Myocyte (in vitro differentiated cells): Measurements from ENCODE around the gene ASAH2B. TPM values are rescaled to one million over a fixed set of nuclear protein-coding genes. Genes with fewer than 3 reads are reported as not detected.
A peak's percentile ranks its signal among the peaks of the same experiment; 100 is the strongest.
"Not testable (repeated sequence)": the region's sequence is repeated elsewhere in the genome, so short reads cannot be mapped to it uniquely, and the experiment has no call there.

ENCODE experiments used
- DNase-seq: peaks from one replicate; pipeline ENCODE4 v3.0.0-alpha.2; 2012; ENCODE audit warnings: low read depth
- polyA plus RNA-seq: library from polyadenylated mRNA; unstranded; fragments of >200 nt; gene quantifications from one replicate; pipeline ENCODE4 v1.2.1, GENCODE V29; 2012; ENCODE audit warnings: missing spikeins
- total RNA-seq: library from RNA; depleted of rRNA; stranded (reverse); fragments of >200 nt; gene quantifications from 2 replicates; pipeline ENCODE4 v1.2.3, GENCODE V29; 2014

Gene ASAH2B
- total RNA-seq = 5.1 and 5.4 TPM in 2 replicates
- polyA plus RNA-seq = 3.0 TPM

DNA sequence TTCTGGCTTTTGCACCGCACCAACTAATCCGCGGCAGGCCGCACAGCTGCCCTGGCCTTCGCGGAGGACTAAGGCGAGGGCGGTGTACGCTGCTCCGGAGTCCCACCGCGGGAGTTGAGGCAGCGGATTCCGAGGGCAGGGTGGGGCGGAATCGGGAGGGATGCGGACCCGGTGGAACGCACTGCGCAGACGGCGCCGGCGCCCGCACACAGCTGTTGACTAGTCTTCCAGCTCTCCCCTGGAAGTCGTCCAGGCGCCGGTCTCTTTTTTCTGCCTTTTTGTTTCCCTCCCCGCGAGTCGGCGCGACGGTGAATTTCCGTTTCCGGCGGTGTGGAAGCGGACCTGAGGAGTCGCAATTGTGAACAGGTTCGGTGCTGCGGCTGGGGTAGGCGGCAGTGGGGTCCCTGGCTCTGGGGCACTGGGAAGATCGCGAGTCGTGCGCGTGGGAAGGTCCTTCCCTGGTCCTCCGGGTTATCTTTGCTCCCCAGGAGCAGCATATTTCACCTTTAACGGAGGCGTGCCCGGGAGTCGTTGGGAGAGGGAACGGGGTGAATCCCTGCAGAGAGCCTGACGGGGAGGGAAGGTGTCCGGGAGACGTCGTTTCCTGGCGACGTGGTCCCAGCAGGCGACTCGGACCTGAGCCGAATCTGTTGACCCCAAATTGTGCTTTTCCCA is at the start of gene ASAH2B:
ASAH2B (plus strand) TSS at position 319 of the 675 bp plus-strand sequence. CDS start 5,195 bp downstream, outside the sequence.
- DNase-seq = peak; percentile 92

DNA sequence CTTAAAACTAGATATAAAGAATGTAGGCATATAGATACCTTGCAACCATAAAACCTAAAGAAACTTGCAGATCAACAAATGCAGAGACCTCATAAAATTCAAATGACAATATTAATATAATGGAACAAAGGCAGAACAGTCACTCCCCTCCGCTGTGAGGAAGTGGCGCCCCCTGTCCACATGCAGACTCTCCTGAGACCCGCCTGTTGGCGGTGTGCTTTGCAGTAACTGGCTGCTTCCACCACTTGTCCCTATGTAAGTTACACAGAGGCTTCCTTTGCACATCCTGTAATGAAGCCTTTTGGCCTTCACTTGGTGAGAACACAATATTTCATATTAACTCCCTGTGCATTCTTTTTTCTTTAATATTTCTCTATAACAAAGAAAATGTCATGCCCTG is 41.9 kb upstream of the ASAH2B start:
- DNase-seq = not testable (repeated sequence)

DNA sequence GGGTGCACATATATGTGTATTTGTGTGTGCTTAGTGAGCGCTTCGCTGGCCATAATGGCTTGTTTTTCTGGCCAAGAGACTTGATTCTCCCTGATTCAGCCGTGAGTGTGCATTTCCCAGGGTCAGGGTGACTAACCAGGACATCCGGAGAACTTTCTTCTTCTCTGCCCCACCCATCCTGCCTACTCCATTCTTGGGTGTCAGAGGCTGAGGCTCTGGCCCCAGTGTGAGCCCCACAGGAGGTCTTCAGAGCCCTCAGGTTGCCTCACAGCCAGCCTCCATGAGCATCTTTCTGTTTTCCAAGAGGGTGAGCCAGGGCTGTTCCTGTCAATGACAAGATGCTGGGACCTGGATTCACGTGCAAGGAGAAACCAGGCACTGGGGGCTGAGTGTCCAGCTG is 37.8 kb upstream of the ASAH2B start:
- not testable (repeated sequence) for DNase-seq

DNA sequence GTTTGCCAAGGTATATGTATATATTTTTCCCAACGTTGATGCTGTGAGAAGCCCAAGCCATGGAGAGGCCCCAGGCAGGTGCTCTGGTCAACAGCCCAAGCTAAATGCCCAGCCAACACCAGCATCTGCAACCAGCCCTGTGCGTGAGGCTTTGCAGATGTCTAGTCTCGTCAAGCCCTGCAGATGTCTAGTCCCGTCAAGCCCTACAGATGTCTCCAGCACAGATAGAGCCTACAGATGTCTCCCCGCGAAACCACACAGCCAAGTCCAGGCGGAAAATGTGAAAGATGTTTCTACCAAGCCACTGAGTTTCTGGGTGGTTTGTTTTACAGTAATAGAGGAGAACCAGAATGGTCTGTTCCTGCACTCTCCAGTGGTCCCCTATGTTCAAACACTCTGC is 36.7 kb upstream of the ASAH2B start:
- not testable (repeated sequence) for DNase-seq

DNA sequence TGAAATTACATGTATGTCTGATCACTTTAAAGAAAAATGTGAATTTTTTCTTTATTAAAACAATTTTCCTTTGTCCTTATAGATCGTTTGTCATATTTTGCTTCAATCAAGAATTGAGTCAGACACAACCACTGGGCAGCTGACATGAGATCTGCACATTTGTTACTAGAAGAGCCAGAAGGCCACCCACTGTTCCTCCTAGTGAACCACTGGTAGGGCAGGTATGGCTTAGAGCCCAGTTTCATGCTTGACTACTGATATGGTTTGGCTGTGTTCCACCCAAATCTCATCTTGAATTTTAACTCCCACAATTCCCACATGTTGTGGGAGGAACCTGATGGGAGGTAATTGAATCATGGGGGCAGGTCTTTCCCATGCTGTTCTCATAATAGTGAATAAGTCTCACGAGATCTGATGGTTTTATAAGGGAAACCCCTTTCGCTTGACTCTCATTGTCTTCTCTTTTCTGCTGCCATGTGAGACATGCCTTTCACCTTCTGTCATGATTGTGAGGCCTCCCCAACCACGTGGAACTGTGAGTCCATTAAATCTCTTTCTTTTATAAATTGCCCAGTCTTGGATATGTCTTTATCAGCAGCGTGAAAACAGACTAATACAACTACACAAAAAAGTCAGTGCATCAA is 35.2 kb upstream of the ASAH2B start:
- DNase-seq = peak; percentile 29

DNA sequence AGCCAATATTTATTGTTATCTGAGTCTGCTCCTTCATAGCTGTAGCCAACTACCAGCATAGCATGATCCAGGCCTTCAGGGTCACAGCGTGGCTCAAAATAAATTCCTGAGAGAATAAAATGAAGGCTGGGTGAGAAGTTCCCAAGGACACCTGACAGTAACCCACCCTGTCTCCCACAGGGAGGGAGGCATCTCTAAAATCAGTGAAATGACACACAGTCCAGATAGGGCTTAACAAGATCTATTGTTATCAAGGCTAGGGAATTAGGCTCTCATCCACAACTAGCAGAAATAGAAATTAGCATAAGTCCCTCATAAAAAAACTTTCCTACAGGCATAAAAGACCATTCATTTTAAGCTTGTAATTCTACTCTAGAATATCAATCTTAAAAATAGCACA is 33.7 kb upstream of the ASAH2B start:
- DNase-seq = not testable (repeated sequence)

DNA sequence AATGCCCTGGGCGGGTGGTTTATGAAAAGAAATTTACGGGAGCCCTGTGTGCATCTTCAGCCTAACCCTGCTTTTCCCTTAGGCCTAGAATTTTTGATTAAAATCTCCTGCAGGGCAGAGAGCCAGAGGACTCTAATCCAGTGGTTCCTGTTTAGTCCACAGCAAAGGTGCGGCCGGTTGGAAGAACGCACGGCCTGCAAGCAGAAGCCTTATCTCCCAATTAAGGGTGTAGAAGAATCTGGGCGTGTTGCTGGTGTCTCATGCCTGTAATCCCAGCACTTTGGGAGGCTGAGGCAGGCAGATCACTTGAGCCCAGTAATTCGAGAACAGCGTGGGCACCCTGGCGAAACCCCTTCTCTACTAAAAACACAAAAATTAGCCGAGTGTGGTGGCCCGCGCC is 29.5 kb upstream of the ASAH2B start:
- DNase-seq = not testable (repeated sequence)

DNA sequence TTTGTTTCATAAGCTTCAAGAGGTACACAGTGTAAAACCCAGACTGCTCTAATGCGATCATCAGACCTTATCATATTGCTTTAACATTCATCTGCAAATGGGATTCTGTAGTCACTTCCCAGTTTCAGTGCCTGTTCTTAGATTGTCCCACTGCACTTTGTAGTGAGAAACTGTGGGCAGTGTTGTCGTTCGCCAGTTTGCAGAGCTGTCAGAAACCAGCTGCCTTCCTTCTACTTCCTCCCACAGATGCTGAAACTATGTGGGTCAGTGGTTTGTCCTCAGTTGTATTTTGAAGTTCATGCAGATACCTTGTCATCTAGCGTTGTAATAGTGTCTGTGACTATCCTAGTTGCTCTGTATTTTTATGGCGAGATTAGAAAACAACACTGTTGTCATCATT is 15.9 kb upstream of the ASAH2B start:
- DNase-seq = peak; percentile 4

DNA sequence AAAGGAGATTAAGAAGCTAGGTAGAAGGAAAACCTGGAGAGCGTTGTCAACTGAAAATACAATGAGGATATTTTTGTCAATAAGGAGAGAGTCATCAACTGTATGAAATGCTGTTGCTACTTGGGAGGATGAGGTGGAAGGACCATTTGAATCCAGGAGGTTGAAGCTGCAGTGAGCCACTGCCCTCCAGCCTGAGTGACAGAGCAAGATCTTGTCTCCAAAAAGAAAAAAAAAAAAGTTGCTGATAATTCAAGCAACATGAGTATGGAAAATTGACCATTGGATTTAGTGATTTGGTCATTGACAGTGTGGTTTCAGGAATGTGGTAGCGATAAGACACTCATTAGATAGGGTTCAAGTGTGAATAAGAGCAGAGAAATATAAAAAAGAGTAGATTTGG is 11.6 kb upstream of the ASAH2B start:
- not testable (repeated sequence) for DNase-seq

DNA sequence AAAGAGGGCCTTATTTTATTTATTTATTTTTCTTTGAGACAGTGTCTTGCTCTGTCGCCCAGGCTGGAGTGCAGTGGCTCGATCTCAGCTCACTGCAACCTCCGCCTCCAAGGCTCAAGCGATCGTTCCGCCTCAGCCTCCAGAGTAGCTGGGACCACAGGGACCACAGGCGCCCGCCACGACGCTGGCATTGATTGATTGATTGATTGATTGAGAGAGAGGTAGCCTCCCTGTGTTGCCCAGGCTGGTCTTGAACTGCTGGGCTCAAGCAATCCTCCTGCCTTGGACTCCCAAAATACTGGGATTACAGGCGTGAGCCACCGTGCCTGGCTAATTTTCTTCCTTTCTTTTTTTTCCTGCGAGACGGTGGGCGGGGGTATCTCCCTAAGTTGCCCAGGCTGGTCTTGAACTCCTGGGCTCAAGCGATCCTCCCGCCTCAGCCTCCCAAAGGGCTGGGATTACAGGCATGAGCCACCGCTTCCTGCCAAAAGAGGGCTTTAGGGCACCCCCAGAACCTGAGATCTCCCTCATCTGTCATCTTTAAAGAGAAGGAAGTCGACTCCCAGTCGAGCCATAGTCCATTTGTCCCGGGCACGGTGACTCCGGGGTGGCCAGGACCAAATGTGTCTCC is 634 bp upstream of the ASAH2B start:
- not testable (repeated sequence) for DNase-seq

DNA sequence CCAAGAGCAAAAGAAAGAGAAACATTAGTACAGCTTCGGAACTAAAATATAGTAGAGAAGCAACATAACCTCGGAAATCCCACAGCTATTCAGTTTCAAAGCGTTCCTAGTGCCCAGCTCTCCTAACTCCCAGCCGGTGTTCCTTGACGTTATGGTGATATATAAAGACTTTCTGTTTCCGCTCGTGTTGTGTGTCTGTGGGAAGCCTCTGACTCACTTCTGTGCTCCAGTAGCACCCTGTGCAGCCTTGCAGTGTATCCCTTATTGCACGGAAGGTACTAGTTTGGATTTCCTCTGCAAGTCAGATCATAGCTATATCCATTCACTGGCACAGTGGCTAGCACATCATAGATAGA is 535 bp downstream of the ASAH2B start:
- peak; percentile 74 for DNase-seq

DNA sequence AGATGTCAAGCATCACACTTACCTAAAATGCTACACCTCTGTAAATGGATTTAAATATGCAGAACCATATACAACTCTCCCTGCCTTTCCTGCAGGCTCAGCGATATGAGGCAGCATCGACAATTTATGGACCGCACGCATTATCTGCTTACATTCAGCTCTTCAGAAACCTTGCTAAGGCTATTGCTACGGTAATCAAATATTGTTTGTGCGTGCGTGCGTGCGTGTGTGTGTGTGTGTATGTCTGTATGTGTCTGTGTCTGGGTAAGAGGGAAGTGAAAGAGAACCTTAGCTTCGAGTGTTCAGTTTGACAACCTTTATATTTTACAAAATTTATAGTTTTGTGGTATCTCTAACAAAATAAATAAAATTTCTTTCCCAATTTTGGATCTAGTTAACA is 3.1 kb downstream of the ASAH2B start:
- not testable (repeated sequence) for DNase-seq

DNA sequence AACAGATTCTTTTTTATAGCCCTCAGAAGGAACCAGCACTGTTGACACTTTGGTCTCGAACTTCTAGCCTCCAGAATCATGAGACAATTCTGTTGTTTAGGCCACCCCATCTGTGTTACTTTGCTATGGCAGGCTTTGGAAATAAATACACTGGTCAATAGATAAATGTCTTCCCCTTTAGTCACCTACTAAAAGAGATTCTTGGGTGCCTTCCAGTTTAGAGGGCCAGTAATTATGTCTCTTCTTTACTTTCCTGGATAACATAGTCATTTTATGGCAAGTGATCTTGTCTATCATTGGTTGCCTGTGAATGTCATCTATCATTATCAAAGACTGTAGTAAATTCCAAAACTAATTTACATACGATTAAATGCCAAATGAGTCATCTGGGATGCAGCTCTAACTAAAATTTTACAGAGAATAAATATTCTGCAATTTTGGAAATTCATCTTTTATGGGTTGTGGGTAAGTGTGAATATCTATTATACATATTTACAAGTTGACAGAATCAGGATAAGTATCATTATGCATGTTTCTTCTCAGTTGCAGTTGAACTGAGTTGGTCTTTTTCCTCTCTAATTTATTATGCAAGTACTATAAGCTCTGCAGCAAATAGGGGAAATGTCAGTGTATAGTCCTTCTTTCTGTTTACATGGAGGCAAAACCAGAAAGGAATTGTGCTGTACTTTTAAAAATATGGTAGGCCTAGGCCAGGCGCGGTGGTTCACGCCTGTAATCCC is 27.2 kb downstream of the ASAH2B start:
- peak; percentile 10 for DNase-seq

DNA sequence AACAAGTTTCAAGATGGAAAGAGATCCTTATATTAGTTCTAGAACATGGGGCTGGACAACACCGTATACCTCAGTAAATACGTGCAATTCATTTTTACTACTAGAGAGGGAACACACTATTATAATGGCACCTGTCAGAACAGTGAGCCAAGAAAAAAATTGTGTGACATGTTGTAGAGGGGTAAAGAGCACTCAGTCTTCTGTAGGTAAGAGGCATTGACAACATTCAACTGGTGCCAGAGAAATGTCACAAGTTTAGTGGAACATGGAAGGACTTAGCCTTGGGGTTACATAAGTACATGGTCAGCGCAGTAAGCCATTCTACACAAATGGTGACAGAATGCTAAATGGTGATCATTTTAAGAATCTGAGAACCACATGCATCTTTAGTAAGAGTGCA is 32.3 kb downstream of the ASAH2B start:
- DNase-seq = not testable (repeated sequence)

DNA sequence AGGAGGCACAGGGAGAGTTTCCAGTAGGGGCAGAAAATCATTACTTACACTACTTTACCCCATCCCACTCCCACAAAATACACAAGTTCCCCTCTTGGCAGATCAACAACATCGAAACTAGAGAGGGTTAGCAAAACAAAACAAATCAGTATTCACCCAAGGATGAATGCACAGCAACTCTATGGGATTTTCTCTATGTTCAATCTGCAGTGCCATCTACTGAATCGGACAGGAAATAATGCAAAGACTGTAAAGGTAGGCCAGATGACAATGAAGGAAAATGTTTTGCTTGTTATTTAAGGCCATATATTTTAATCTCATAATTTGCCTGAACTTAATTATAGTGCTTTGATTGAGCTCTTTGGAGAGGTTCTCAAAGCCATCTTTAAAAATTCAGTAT is 35.1 kb downstream of the ASAH2B start:
- not testable (repeated sequence) for DNase-seq

DNA sequence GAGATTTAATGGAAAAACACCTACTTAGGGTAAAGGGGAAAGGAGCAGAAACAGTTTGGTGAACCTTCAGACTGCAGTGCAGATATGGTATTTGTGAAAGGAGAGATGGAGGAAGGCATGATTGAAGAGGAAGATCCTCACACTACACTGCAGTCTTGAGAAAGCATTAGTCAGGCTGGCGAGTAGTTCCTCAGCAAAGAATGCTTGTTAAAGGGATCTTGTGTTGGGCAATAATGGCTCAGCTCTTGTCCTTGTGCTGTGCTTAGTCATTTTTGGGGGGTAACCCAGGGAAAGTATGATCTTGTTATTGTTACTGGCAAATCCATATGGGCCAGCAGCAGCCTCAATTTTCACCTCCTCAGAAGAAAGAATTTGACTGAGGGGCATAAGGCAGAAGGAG is 40.3 kb downstream of the ASAH2B start:
- not testable (repeated sequence) for DNase-seq

DNA sequence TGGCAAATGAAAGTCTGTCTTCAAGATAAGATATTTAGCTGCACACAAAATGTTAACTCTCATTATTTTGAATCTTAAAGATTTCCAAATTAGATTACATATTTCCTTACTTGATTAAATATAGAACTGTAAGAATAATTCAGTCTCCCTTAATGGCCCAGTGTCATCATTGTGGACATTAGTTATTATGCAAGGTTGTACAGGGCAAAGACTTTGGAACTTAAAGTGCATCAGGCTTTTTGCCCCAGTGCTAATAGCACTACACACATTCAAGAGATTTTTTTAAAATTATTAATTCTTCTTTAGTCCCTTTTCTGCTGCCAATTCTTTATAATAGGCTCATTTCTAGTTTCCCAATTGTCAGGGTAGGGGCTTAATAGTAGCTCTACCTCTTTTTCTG is 42.3 kb downstream of the ASAH2B start:
- DNase-seq = not testable (repeated sequence)

DNA sequence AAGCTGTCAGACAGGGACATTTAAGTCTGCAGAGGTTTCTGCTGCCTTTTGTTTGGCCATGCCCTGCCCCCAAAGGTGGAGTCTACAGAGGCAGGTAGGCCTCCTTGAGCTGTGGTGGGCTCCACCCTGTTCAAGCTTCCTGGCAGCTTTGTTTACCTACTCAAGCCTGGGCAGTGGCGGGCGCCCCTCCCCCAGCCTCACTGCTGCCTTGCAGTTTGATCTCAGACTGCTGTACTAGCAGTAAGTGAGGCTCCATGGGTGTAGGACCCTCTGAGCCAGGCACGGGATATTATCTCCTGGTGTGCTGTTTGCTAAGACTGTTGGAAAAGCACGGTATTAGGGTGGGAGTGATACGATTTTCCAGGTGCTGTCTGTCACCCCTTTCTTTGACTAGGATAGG is 48.2 kb downstream of the ASAH2B start:
- DNase-seq = not testable (repeated sequence)

DNA sequence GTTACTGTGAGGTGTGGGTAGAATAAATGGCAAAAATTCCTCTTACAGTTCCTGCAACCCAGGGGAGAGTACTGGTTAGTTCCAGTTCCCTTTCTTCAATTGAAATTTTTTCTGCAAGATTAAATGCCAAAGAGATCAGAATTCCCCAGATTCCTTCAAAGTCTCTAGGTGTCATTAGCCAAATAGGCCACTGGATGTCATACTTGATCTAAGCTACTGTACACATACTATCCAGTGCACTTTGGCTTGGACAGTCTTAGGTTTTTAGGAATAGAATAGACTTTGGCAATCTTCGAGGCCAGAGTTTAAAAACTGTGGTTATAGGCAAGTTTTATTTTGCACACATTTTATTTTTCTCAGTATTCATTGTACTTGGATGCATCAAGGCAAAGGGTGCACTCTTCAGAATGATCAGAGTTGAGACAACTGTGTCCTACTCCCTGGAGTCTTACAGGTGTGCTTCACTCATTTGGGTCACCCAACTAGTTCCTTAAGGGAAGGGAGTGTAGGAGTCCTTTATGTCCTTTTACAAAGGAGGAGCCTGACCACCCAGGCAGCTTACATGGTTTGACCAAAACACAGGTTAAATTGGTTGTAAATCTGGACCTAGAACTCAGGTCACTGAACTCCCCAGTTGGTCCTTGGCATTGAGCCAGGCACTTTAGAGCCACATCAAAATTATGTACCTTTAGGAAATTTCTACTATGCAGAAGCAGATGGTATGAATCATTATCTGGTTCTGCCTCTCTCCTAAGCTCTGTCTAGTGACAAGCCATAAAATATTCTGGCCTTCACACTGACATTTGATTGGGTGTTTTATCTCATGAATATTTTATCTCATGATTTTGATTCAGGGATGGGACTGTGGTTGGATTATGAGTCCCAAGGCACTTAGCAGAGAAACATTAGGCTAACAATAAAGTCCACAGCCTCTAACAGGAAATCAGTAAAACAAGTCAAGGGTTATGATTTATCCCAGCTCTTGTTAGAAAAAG is 49.5 kb downstream of the ASAH2B start:
- peak; percentile 16 for DNase-seq

DNA sequence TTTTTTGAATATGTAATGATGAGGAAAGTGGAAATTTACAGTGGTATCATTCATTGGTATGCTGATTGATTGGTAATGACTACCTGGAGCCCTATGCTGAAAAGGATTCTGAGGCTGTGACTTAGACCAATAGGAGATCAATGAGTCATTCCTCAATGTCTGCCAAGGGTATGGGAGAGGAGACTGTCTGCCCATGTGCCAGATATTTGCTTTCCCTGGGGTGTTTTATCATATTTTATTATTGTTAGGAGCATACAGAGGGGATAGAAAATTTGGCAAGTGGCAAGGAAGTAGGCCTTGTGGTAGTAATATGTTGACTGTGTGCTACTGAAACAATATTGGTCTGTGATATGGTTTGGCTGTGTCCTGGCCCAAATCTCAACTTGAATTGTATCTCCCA is 54.8 kb downstream of the ASAH2B start:
- no peak for DNase-seq

DNA sequence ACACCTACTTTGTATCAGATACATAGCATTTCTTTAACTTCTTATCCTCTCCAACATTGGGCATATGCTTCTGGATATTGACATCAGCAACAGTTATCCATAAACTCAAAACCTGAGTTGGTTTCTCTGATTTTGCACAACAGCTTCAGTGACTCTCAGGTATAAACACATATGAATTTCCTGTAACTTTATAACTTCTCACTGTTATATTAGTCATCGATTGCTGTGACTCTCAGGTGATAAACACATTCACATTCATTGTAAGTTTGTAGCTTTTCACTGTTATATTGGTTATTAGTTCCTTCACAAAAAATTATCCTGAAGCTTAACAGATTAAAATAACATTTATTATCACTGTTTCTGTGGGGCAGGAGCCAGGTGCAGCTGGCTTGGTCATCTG is 57.0 kb downstream of the ASAH2B start:
- DNase-seq = no peak
